GM20431 (cell line): ENCODE measurements around the gene TOB2.

Experiments used
- in situ Hi-C: fragments of 300-500 bp; cut with MseI, MboI; formaldehyde crosslinking; loops from one replicate; pipeline ENCODE4 v1.15.0; 2020; ENCODE audit warnings: low sequenced_read_pairs; ENCODE audit not compliant: unreplicated experiment

The TOB2 gene

GRCh38 chr22:41446639-41447434 lies at the start of gene TOB2:
TOB2 (minus strand) TSS chr22:41446801; CDS start chr22:41437345, 9,456 bp downstream.
- in situ Hi-C loops: no loop called here

- in situ Hi-C loops: no loop called here
Observed at GRCh38 chr22:41491374-41492100, 44.9 kb upstream of the TOB2 start.

- in situ Hi-C loops: no loop called here
Observed at GRCh38 chr22:41488596-41489385, 42.2 kb upstream of the TOB2 start.

- in situ Hi-C loops: no loop called here
Observed at GRCh38 chr22:41488076-41488475, 41.5 kb upstream of the TOB2 start.

- in situ Hi-C loops: no loop called here
Observed at GRCh38 chr22:41487037-41487935, 40.7 kb upstream of the TOB2 start.

- in situ Hi-C loops: no loop called here
Observed at GRCh38 chr22:41485033-41485432, 38.4 kb upstream of the TOB2 start.

GRCh38 chr22:41482319-41482935 lies 35.8 kb upstream of the TOB2 start:
- in situ Hi-C loops: no loop called here

- in situ Hi-C loops: no loop called here
Observed at GRCh38 chr22:41481925-41482318, 35.3 kb upstream of the TOB2 start.

- in situ Hi-C loops: no loop called here
Observed at GRCh38 chr22:41481131-41481830, 34.7 kb upstream of the TOB2 start.

GRCh38 chr22:41480397-41480735 lies 33.8 kb upstream of the TOB2 start:
- in situ Hi-C loops: no loop called here

- in situ Hi-C loops: no loop called here
Observed at GRCh38 chr22:41479671-41480396, 33.2 kb upstream of the TOB2 start.

GRCh38 chr22:41478891-41479521 lies 32.4 kb upstream of the TOB2 start:
- in situ Hi-C loops: no loop called here

GRCh38 chr22:41478473-41478872 lies 31.9 kb upstream of the TOB2 start:
- in situ Hi-C loops: no loop called here

GRCh38 chr22:41474872-41475451 lies 28.4 kb upstream of the TOB2 start:
- in situ Hi-C loops: no loop called here

- in situ Hi-C loops: no loop called here
Observed at GRCh38 chr22:41471568-41471967, 25.0 kb upstream of the TOB2 start.

- in situ Hi-C loops: no loop called here
Observed at GRCh38 chr22:41470886-41471285, 24.3 kb upstream of the TOB2 start.

GRCh38 chr22:41469218-41469851 lies 22.7 kb upstream of the TOB2 start:
- in situ Hi-C loops: no loop called here
